HG02870 (cell line): Measurements from ENCODE around the gene AMBP.

ENCODE experiments used
- ATAC-seq: cut with Tn5 transposase; IDR thresholded peaks from one replicate; pipeline ENCODE4 v1.9.1; 2021; ENCODE audit warnings: mild to moderate bottlenecking, moderate library complexity; ENCODE audit not compliant: unreplicated experiment

Gene AMBP

GRCh38 chr9:114012126-114012525, 66.0 kb downstream of the AMBP start:
- ATAC-seq, result no peak

GRCh38 chr9:114011313-114011712, 66.8 kb downstream of the AMBP start:
- no peak for ATAC-seq
